HEK293 (cell line): Measurements from ENCODE around the gene PLK3.

Source experiments
- EGR2 ChIP-seq: fragments of 450-650 bp; formaldehyde crosslinking; IDR thresholded peaks from 2 replicates; pipeline ENCODE4 v1.5.1; 2016; ENCODE audit warnings: low read depth, missing biosample characterization, missing genetic modification characterization
- KLF16 ChIP-seq: fragments of 450-650 bp; formaldehyde crosslinking; IDR thresholded peaks from 2 replicates; pipeline ENCODE4 v1.5.1; 2017; ENCODE audit warnings: missing biosample characterization, missing genetic modification characterization
- KLF8 ChIP-seq: fragments of 450-650 bp; formaldehyde crosslinking; IDR thresholded peaks from 2 replicates; pipeline ENCODE4 v1.5.1; 2016; ENCODE audit warnings: missing biosample characterization, missing genetic modification characterization
- PRDM1 ChIP-seq: fragments of 450-650 bp; formaldehyde crosslinking; IDR thresholded peaks from 2 replicates; pipeline ENCODE4; 2016; ENCODE audit warnings: missing biosample characterization, missing genetic modification characterization
- TRIM28 ChIP-seq: IDR thresholded peaks from 2 replicates; pipeline ENCODE4 v1.6.1; 2011; ENCODE audit warnings: low read length, control low read depth, borderline replicate concordance
- ZBTB1 ChIP-seq: fragments of 450-650 bp; formaldehyde crosslinking; IDR thresholded peaks from 2 replicates; pipeline ENCODE4 v1.5.1; 2016; ENCODE audit warnings: missing biosample characterization, missing genetic modification characterization
- ZNF121 ChIP-seq: fragments of 450-650 bp; formaldehyde crosslinking; IDR thresholded peaks from 2 replicates; pipeline ENCODE4 v1.5.1; 2016; ENCODE audit warnings: missing biosample characterization, missing genetic modification characterization
- ZNF138 ChIP-seq: fragments of 450-650 bp; formaldehyde crosslinking; IDR thresholded peaks from 2 replicates; pipeline ENCODE4 v1.5.1; 2016; ENCODE audit warnings: missing biosample characterization, missing genetic modification characterization, borderline replicate concordance
- ZNF175 ChIP-seq: fragments of 450-650 bp; formaldehyde crosslinking; IDR thresholded peaks from 2 replicates; pipeline ENCODE4 v1.5.1; 2016; ENCODE audit warnings: missing biosample characterization, missing genetic modification characterization
- ZNF202 ChIP-seq: fragments of 450-650 bp; formaldehyde crosslinking; IDR thresholded peaks from 2 replicates; pipeline ENCODE4 v1.5.1; 2016; ENCODE audit warnings: missing biosample characterization, missing genetic modification characterization, borderline replicate concordance
- ZNF248 ChIP-seq: fragments of 450-650 bp; formaldehyde crosslinking; IDR thresholded peaks from 2 replicates; pipeline ENCODE4 v1.5.1; 2017; ENCODE audit warnings: missing biosample characterization, missing genetic modification characterization
- ZNF266 ChIP-seq: fragments of 450-650 bp; formaldehyde crosslinking; IDR thresholded peaks from 2 replicates; pipeline ENCODE4 v1.5.1; 2016; ENCODE audit warnings: missing biosample characterization, missing genetic modification characterization, low read depth
- ZNF426 ChIP-seq: fragments of 450-650 bp; formaldehyde crosslinking; IDR thresholded peaks from 2 replicates; pipeline ENCODE4 v1.5.1; 2017; ENCODE audit warnings: missing biosample characterization, missing genetic modification characterization, mild to moderate bottlenecking, inconsistent platforms, moderate library complexity
- ZNF521 ChIP-seq: fragments of 450-650 bp; formaldehyde crosslinking; IDR thresholded peaks from 2 replicates; pipeline ENCODE4 v1.5.1; 2017; ENCODE audit warnings: missing biosample characterization, mild to moderate bottlenecking, missing genetic modification characterization
- ZNF529 ChIP-seq: fragments of 450-650 bp; formaldehyde crosslinking; IDR thresholded peaks from 2 replicates; pipeline ENCODE4 v1.5.1; 2017; ENCODE audit warnings: missing genetic modification characterization, missing biosample characterization; ENCODE audit not compliant: insufficient replicate concordance
- ZNF555 ChIP-seq: fragments of 450-650 bp; formaldehyde crosslinking; conservative IDR thresholded peaks from 2 replicates; pipeline ENCODE4 v1.5.1; 2017; ENCODE audit warnings: missing biosample characterization, mild to moderate bottlenecking, missing genetic modification characterization, inconsistent platforms
- ZNF660 ChIP-seq: fragments of 450-650 bp; IDR thresholded peaks from 2 replicates; pipeline ENCODE4 v1.5.1; 2018; ENCODE audit warnings: missing biosample characterization, mild to moderate bottlenecking, missing genetic modification characterization
- ZNF830 ChIP-seq: fragments of 450-650 bp; IDR thresholded peaks from 2 replicates; pipeline ENCODE4 v1.5.0; 2018; ENCODE audit warnings: missing biosample characterization, missing genetic modification characterization, low read depth, mild to moderate bottlenecking, moderate library complexity
- ZSCAN23 ChIP-seq: fragments of 450-650 bp; formaldehyde crosslinking; IDR thresholded peaks from 2 replicates; pipeline ENCODE4 v1.5.1; 2016; ENCODE audit warnings: missing biosample characterization, missing genetic modification characterization
- TF ChIP-seq, protein P1 (sequence below): fragments of 450-650 bp; formaldehyde crosslinking; IDR thresholded peaks from 2 replicates; pipeline ENCODE4 v1.5.1; 2016; ENCODE audit warnings: missing biosample characterization, missing genetic modification characterization
- TF ChIP-seq, protein P2 (sequence below): fragments of 450-650 bp; formaldehyde crosslinking; IDR thresholded peaks from 2 replicates; pipeline ENCODE4 v1.5.1; 2016; ENCODE audit warnings: missing biosample characterization, missing genetic modification characterization, borderline replicate concordance
- TF ChIP-seq, protein P3 (sequence below): fragments of 450-650 bp; formaldehyde crosslinking; IDR thresholded peaks from 2 replicates; pipeline ENCODE4 v1.5.1; 2016; ENCODE audit warnings: missing biosample characterization, missing genetic modification characterization
- TF ChIP-seq, protein P4 (sequence below): fragments of 450-650 bp; formaldehyde crosslinking; IDR thresholded peaks from 2 replicates; pipeline ENCODE4 v1.5.1; 2017; ENCODE audit warnings: missing biosample characterization, mild to moderate bottlenecking, missing genetic modification characterization, moderate library complexity
- TF ChIP-seq, protein P5 (sequence below): fragments of 450-650 bp; formaldehyde crosslinking; IDR thresholded peaks from 2 replicates; pipeline ENCODE4 v1.5.1; 2017; ENCODE audit warnings: missing biosample characterization, missing genetic modification characterization
- TF ChIP-seq, protein P6 (sequence below): fragments of 450-650 bp; formaldehyde crosslinking; IDR thresholded peaks from 2 replicates; pipeline ENCODE4 v1.5.1; 2016; ENCODE audit warnings: missing biosample characterization, missing genetic modification characterization
- TF ChIP-seq, protein P7 (sequence below): fragments of 450-650 bp; formaldehyde crosslinking; IDR thresholded peaks from 2 replicates; pipeline ENCODE4 v1.5.1; 2016; ENCODE audit warnings: missing biosample characterization, missing genetic modification characterization
- TF ChIP-seq, protein P8 (sequence below): fragments of 450-650 bp; formaldehyde crosslinking; IDR thresholded peaks from 2 replicates; pipeline ENCODE4 v1.5.1; 2017; ENCODE audit warnings: missing biosample characterization, missing genetic modification characterization

PLK3 gene

DNA sequence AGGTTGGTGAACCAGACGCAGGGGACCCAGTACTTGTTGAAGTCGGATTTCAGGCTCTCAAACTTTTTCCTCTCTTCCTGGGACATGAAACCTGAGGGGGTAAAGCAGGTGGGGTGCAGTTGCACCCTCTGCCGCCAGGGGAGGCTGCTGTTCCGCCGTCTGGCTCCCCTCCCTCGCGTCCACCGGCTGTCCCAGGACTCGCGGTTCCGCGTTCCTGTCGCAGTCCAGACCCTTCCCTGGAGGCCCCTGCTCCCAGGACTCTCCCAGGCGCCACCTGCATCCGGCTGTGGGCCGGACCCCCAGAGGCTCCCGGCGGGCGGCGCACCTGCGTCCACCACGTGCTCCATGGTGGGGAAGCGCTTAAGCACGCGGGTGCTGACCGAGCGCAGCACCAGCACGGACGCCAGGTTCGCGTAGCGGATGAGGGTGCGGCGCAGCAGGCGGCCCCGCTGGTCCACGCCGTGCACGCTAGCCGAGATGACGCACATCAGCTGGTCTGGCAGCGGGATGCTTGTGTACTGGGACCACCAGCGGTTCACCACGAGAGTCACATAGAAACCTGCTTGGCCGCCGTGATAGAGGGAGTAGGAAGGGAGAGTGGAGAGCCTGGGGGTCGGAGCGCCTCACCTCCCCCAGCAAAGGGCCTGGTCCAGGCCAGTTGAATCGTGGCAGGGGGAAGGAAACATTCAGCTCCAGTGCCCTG, 13.9 kb upstream of the PLK3 start (continued):
- TF ChIP-seq EGR2 (tag by site-specific recombination) (no peak), ZNF266 (tag by site-specific recombination) (no peak), ZNF555 (tag by site-specific recombination) (no peak), ZNF138 (tag by site-specific recombination) (no peak), ZNF175 (tag by site-specific recombination) (no peak), ZNF521 (no peak), KLF16 (tag by site-specific recombination) (peak; percentile 58), ZNF426 (no peak), KLF8 (tag by site-specific recombination) (peak; percentile 64; the same call in 1 of the 2 replicates), ZBTB1 (tag by site-specific recombination) (no peak), ZNF248 (tag by site-specific recombination) (no peak), TRIM28 (no peak), ZNF202 (tag by site-specific recombination) (no peak), PRDM1 (tag by site-specific recombination) (no peak), ZNF529 (tag by site-specific recombination) (no peak), ZSCAN23 (no peak), ZNF121 (tag by site-specific recombination) (no peak; the same call in 1 of the 2 replicates), ZNF830 (no peak), ZNF660 (tag by site-specific recombination) (no peak; the same call in 1 of the 2 replicates)
- TF ChIP-seq, protein P1, sequence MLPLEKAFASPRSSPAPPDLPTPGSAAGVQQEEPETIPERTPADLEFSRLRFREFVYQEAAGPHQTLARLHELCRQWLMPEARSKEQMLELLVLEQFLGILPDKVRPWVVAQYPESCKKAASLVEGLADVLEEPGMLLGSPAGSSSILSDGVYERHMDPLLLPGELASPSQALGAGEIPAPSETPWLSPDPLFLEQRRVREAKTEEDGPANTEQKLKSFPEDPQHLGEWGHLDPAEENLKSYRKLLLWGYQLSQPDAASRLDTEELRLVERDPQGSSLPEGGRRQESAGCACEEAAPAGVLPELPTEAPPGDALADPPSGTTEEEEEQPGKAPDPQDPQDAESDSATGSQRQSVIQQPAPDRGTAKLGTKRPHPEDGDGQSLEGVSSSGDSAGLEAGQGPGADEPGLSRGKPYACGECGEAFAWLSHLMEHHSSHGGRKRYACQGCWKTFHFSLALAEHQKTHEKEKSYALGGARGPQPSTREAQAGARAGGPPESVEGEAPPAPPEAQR (tag by site-specific recombination), result no peak
- TF ChIP-seq, protein P2, sequence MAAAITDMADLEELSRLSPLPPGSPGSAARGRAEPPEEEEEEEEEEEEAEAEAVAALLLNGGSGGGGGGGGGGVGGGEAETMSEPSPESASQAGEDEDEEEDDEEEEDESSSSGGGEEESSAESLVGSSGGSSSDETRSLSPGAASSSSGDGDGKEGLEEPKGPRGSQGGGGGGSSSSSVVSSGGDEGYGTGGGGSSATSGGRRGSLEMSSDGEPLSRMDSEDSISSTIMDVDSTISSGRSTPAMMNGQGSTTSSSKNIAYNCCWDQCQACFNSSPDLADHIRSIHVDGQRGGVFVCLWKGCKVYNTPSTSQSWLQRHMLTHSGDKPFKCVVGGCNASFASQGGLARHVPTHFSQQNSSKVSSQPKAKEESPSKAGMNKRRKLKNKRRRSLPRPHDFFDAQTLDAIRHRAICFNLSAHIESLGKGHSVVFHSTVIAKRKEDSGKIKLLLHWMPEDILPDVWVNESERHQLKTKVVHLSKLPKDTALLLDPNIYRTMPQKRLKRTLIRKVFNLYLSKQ (tag by site-specific recombination), result no peak
- TF ChIP-seq, protein P3, sequence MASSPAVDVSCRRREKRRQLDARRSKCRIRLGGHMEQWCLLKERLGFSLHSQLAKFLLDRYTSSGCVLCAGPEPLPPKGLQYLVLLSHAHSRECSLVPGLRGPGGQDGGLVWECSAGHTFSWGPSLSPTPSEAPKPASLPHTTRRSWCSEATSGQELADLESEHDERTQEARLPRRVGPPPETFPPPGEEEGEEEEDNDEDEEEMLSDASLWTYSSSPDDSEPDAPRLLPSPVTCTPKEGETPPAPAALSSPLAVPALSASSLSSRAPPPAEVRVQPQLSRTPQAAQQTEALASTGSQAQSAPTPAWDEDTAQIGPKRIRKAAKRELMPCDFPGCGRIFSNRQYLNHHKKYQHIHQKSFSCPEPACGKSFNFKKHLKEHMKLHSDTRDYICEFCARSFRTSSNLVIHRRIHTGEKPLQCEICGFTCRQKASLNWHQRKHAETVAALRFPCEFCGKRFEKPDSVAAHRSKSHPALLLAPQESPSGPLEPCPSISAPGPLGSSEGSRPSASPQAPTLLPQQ (tag by site-specific recombination), result peak; percentile 84
- TF ChIP-seq, protein P4, sequence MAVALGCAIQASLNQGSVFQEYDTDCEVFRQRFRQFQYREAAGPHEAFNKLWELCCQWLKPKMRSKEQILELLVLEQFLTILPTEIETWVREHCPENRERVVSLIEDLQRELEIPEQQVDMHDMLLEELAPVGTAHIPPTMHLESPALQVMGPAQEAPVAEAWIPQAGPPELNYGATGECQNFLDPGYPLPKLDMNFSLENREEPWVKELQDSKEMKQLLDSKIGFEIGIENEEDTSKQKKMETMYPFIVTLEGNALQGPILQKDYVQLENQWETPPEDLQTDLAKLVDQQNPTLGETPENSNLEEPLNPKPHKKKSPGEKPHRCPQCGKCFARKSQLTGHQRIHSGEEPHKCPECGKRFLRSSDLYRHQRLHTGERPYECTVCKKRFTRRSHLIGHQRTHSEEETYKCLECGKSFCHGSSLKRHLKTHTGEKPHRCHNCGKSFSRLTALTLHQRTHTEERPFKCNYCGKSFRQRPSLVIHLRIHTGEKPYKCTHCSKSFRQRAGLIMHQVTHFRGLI (tag by site-specific recombination), result no peak
- TF ChIP-seq, protein P5, sequence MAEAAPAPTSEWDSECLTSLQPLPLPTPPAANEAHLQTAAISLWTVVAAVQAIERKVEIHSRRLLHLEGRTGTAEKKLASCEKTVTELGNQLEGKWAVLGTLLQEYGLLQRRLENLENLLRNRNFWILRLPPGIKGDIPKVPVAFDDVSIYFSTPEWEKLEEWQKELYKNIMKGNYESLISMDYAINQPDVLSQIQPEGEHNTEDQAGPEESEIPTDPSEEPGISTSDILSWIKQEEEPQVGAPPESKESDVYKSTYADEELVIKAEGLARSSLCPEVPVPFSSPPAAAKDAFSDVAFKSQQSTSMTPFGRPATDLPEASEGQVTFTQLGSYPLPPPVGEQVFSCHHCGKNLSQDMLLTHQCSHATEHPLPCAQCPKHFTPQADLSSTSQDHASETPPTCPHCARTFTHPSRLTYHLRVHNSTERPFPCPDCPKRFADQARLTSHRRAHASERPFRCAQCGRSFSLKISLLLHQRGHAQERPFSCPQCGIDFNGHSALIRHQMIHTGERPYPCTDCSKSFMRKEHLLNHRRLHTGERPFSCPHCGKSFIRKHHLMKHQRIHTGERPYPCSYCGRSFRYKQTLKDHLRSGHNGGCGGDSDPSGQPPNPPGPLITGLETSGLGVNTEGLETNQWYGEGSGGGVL, result peak; percentile 54; the same call in 1 of the 2 replicates
- TF ChIP-seq, protein P6, sequence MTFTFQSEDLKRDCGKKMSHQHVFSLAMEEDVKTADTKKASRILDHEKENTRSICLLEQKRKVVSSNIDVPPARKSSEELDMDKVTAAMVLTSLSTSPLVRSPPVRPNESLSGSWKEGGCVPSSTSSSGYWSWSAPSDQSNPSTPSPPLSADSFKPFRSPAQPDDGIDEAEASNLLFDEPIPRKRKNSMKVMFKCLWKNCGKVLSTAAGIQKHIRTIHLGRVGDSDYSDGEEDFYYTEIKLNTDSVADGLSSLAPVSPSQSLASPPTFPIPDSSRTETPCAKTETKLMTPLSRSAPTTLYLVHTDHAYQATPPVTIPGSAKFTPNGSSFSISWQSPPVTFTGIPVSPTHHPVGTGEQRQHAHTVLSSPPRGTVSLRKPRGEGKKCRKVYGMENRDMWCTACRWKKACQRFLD (tag by site-specific recombination), result no peak
- TF ChIP-seq, protein P7, sequence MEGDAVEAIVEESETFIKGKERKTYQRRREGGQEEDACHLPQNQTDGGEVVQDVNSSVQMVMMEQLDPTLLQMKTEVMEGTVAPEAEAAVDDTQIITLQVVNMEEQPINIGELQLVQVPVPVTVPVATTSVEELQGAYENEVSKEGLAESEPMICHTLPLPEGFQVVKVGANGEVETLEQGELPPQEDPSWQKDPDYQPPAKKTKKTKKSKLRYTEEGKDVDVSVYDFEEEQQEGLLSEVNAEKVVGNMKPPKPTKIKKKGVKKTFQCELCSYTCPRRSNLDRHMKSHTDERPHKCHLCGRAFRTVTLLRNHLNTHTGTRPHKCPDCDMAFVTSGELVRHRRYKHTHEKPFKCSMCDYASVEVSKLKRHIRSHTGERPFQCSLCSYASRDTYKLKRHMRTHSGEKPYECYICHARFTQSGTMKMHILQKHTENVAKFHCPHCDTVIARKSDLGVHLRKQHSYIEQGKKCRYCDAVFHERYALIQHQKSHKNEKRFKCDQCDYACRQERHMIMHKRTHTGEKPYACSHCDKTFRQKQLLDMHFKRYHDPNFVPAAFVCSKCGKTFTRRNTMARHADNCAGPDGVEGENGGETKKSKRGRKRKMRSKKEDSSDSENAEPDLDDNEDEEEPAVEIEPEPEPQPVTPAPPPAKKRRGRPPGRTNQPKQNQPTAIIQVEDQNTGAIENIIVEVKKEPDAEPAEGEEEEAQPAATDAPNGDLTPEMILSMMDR (tag by site-specific recombination), result peak; percentile 99
- TF ChIP-seq, protein P8, sequence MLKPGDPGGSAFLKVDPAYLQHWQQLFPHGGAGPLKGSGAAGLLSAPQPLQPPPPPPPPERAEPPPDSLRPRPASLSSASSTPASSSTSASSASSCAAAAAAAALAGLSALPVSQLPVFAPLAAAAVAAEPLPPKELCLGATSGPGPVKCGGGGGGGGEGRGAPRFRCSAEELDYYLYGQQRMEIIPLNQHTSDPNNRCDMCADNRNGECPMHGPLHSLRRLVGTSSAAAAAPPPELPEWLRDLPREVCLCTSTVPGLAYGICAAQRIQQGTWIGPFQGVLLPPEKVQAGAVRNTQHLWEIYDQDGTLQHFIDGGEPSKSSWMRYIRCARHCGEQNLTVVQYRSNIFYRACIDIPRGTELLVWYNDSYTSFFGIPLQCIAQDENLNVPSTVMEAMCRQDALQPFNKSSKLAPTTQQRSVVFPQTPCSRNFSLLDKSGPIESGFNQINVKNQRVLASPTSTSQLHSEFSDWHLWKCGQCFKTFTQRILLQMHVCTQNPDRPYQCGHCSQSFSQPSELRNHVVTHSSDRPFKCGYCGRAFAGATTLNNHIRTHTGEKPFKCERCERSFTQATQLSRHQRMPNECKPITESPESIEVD (tag by site-specific recombination), result no peak
